HCT116 (cell line): ENCODE data around the gene PATZ1. TPM values are rescaled to one million over a fixed set of nuclear protein-coding genes. Genes with fewer than 3 reads are reported as not detected.

Source experiments
- ATAC-seq: fragments of 200-7000 bp; cut with Tn5 transposase; 2 replicates; pipeline ENCODE4 v1.9.1; 2020; ENCODE audit warnings: mild to moderate bottlenecking, moderate library complexity
- BruUV-seq: library from RNA; stranded (reverse); fragments of 400-500 nt; replicated peaks from 2 replicates; lab custom pipeline; 2021; lab: Mats Ljungman, UMichigan
- CTCF ChIA-PET: fragments of 300-600 bp; sonication (Branson Sonifier 250); formaldehyde crosslinking; loops from one replicate; lab custom pipeline; 2021; ENCODE audit warnings: antibody characterized with exemption; lab: Charles Lee
- POLR2A ChIA-PET: fragments of 300-600, 350-600 bp; sonication (Branson Sonifier 250); formaldehyde crosslinking; loops from one replicate; lab custom pipeline; 2021; ENCODE audit warnings: antibody characterized with exemption; lab: Charles Lee
- RAD21 ChIA-PET, 2 experiments: fragments of 300-600 bp; sonication (Branson Sonifier 250); formaldehyde crosslinking; loops; one replicate each; lab custom pipeline; 2023; ENCODE audit warnings: low total read pairs in 2 of 2; ENCODE audit not compliant: uncharacterized antibody in 2 of 2, unreplicated experiment in 2 of 2, low non-redundant PET in 1 of 2; lab: Charles Lee
- DNase-seq: peaks from one replicate; pipeline ENCODE4 v3.0.0-alpha.2; 2010; ENCODE audit warnings: low read depth, low spot score
- H2AFZ ChIP-seq: fragments of 200-600 bp; shearing (Covaris generic), sonication (generic); 2 replicates; pipeline ENCODE4 v1.6.1; 2017; ENCODE audit warnings: low read depth, mixed run types, mixed read lengths, antibody characterized with exemption, low read length; ENCODE audit not compliant: poor library complexity, severe bottlenecking
- H3K27ac ChIP-seq: 2 replicates; pipeline ENCODE4 v1.5.1; 2012; ENCODE audit warnings: low read depth, low read length
- H3K27me3 ChIP-seq: fragments of 200-600 bp; sonication (generic); 2 replicates; pipeline ENCODE4 v1.6.1; 2016; ENCODE audit warnings: mixed run types, low read length, mixed read lengths; ENCODE audit not compliant: insufficient read depth
- H3K36me3 ChIP-seq, 2 experiments: fragments of 200-500 bp in 1 of 2; fragments of 200-600 bp in 1 of 2; sonication (Bioruptor generic) in 1 of 2; sonication (generic) in 1 of 2; 2 replicates each; pipeline versions ENCODE4 v1.5.1 to v1.6.1; 2014 to 2016; ENCODE audit warnings: low read length in 2 of 2, inconsistent platforms in 1 of 2, mixed read lengths in 1 of 2, mixed run types in 1 of 2; ENCODE audit not compliant: insufficient read depth in 2 of 2, control insufficient read depth in 1 of 2
- H3K4me1 ChIP-seq, 2 experiments: fragments of 200-600 bp in 1 of 2; sonication (generic) in 1 of 2; 2 replicates each; pipeline versions ENCODE4 v1.5.1 to v1.6.1; 2012 to 2017; ENCODE audit warnings: low read length in 2 of 2, inconsistent platforms in 1 of 2, mild to moderate bottlenecking in 1 of 2, mixed read lengths in 1 of 2, mixed run types in 1 of 2, moderate library complexity in 1 of 2; ENCODE audit not compliant: insufficient read depth in 2 of 2, control insufficient read depth in 1 of 2
- H3K4me2 ChIP-seq: fragments of 200-600 bp; sonication (generic); 2 replicates; pipeline ENCODE4 v1.6.1; 2017; ENCODE audit warnings: mixed run types, low read length, mixed read lengths
- H3K4me3 ChIP-seq, 2 experiments: fragments of 200-600 bp in 1 of 2; sonication (generic) in 1 of 2; replicated peaks in 1 of 2; 2 replicates each; pipeline ENCODE4 v1.5.1; 2011 to 2016; ENCODE audit warnings: low read length in 2 of 2, control low read depth in 1 of 2, low read depth in 1 of 2, mild to moderate bottlenecking in 1 of 2, mixed read lengths in 1 of 2, mixed run types in 1 of 2
- H3K79me2 ChIP-seq: fragments of 200-600 bp; sonication (generic); 2 replicates; pipeline ENCODE4 v1.6.1; 2017; ENCODE audit warnings: mild to moderate bottlenecking, mixed run types, low read length, moderate library complexity, mixed read lengths; ENCODE audit not compliant: insufficient read depth
- H3K9ac ChIP-seq: fragments of 200-600 bp; sonication (generic); 2 replicates; pipeline ENCODE4 v1.6.1; 2016; ENCODE audit warnings: low read length, mixed read lengths
- H3K9me2 ChIP-seq: fragments of 200-600 bp; sonication (generic), shearing (Covaris generic); 2 replicates; pipeline ENCODE4 v1.6.1; 2017; ENCODE audit warnings: mixed run types, mild to moderate bottlenecking, moderate library complexity; ENCODE audit not compliant: insufficient read depth
- H3K9me3 ChIP-seq, 2 experiments: fragments of 200-500 bp in 1 of 2; fragments of 200-600 bp in 1 of 2; sonication (Bioruptor generic) in 1 of 2; sonication (generic) in 1 of 2; 2 replicates each; pipeline ENCODE4 v1.6.1; 2014 to 2017; ENCODE audit warnings: low read length in 2 of 2, mixed read lengths in 2 of 2, inconsistent platforms in 1 of 2, low read depth in 1 of 2, mild to moderate bottlenecking in 1 of 2, mixed run types in 1 of 2, moderate library complexity in 1 of 2; ENCODE audit not compliant: control insufficient read depth in 1 of 2, insufficient read depth in 1 of 2
- H4K20me1 ChIP-seq: fragments of 200-600 bp; sonication (generic), shearing (Covaris generic); 2 replicates; pipeline ENCODE4 v1.6.1; 2017; ENCODE audit warnings: mixed run types, mild to moderate bottlenecking, moderate library complexity; ENCODE audit not compliant: insufficient read depth
- ATF3 ChIP-seq: IDR thresholded peaks from 2 replicates; pipeline ENCODE4 v1.6.1; 2012
- EZH2phosphoT487 ChIP-seq: fragments of 200-600 bp; IDR thresholded peaks from 2 replicates; pipeline ENCODE4 v1.6.1; 2018; ENCODE audit warnings: antibody characterized with exemption, borderline replicate concordance
- RAD21 ChIP-seq: IDR thresholded peaks from 2 replicates; pipeline ENCODE4 v1.6.1; 2012; ENCODE audit warnings: low read depth, mild to moderate bottlenecking
- REST ChIP-seq: IDR thresholded peaks from 2 replicates; pipeline ENCODE4 v1.6.1; 2012; ENCODE audit warnings: low read depth
- TCF7L2 ChIP-seq: IDR thresholded peaks from 2 replicates; pipeline ENCODE4 v1.7.0; 2011; ENCODE audit warnings: borderline replicate concordance, inconsistent platforms; ENCODE audit not compliant: insufficient read depth, insufficient read length; ENCODE audit errors: extremely low read depth
- ZBTB33 ChIP-seq: IDR thresholded peaks from 2 replicates; pipeline ENCODE4 v1.6.1; 2011; ENCODE audit warnings: mild to moderate bottlenecking, low read length, moderate library complexity; ENCODE audit not compliant: insufficient replicate concordance; ENCODE audit errors: extremely low read depth
- ZFX ChIP-seq: fragments of 450-650 bp; IDR thresholded peaks from 2 replicates; pipeline ENCODE4 v1.6.1; 2017
- intact Hi-C: fragments of 100-400 bp; cut with micrococcal nuclease; formaldehyde crosslinking; loops from 2 replicates; pipeline ENCODE4 v1.10.0; 2022
- total RNA-seq: library from RNA; stranded (reverse); gene quantifications from one replicate; pipeline ENCODE4 v1.2.1, GENCODE V29; 2021; ENCODE audit not compliant: unreplicated experiment

Gene PATZ1
- total RNA-seq, 1 experiment from 2014 or later: 30.6 TPM

DNA sequence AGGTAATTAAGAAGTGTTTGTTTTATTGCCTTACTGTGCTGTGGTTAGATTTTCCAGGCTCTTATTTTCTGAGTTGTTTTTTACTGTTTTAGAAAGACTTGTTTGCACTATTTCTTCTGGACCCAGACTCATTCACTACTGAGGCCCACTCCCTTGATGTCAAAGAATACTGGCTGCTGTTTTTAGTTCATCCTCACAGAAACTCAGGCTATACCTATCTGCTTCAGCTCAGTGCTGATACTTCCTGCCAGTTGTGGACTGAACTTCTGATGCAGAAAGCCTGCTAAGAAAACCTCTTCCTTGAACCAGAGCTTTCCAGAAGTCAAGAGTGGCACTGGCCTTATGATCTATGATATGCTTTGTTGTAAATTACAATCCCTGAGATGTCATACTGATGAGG, 38.0 kb downstream of the PATZ1 start:
- ATAC-seq: no peak
- no peaks in the 10 kb centered on the region for H3K79me2 ChIP-seq
- no peaks in the 10 kb centered on the region for H4K20me1 ChIP-seq
- H3K27ac ChIP-seq: no peak overlapping the region
- BruUV-seq: no TSS peak
- H3K9me2 ChIP-seq: no peaks in the 10 kb centered on the region
- H3K36me3 ChIP-seq: no peaks in the 10 kb centered on the region
- H3K9ac ChIP-seq: no peak overlapping the region
- POLR2A ChIA-PET: no interaction called here
- intact Hi-C loops: no loop called here
- H3K4me2 ChIP-seq: no peak overlapping the region
- CTCF ChIA-PET: no interaction called here
- H3K27me3 ChIP-seq: no peaks in the 10 kb centered on the region
- no peak for TF ChIP-seq TCF7L2
- no peak for TF ChIP-seq REST
- TF ChIP-seq RAD21: no peak
- TF ChIP-seq, all 23 proteins: peak for 0
- Histone ChIP-seq H2AFZ (no peak overlapping the region), H3K4me3 (no peak overlapping the region), H3K4me1 (peaks cover 3 to 6% of the 10 kb centered on the region in 2 experiments; a peak in 2 of 4 replicates), H3K9me3 (no peaks in the 10 kb centered on the region)
- DNase-seq: no peak
- RAD21 ChIA-PET: no interaction called here

- RAD21 ChIA-PET: no interaction called here
- Histone ChIP-seq H3K4me2 (no peak overlapping the region), H3K27me3 (peaks cover 9% of the 10 kb centered on the region; the same call in 1 of the 2 replicates), H3K27ac (no peak overlapping the region), H3K9me2 (no peaks in the 10 kb centered on the region), H3K36me3 (no peaks in the 10 kb centered on the region), H3K79me2 (no peaks in the 10 kb centered on the region), H2AFZ (no peak overlapping the region), H3K9ac (no peak overlapping the region), H4K20me1 (no peaks in the 10 kb centered on the region), H3K4me1 (peaks cover 3 to 4% of the 10 kb centered on the region in 2 experiments; a peak in 1 of 4 replicates), H3K4me3 (no peak overlapping the region), H3K9me3 (no peaks in the 10 kb centered on the region)
- POLR2A ChIA-PET: no interaction called here
- CTCF ChIA-PET: no interaction called here
- intact Hi-C loops: no loop called here
- no TSS peak for BruUV-seq
- no peak for ATAC-seq
- TF ChIP-seq EZH2phosphoT487 (no peak), RAD21 (no peak), ATF3 (no peak), ZFX (no peak), ZBTB33 (no peak)
- DNase-seq: no peak
These were observed 41.0 kb downstream of the PATZ1 start for GRCh38 chr22:31305194-31305593.
